GM18508 (cell line): ENCODE results near the gene UBQLN3.
A peak's percentile ranks its signal among the peaks of the same experiment; 100 is the strongest.

Source experiments
- ATAC-seq: cut with Tn5 transposase; IDR thresholded peaks from one replicate; pipeline ENCODE4 v1.9.1; 2021; ENCODE audit warnings: moderate number of reproducible peaks; ENCODE audit not compliant: insufficient read depth, unreplicated experiment

UBQLN3 gene

GRCh38 chr11:5509803-5510202, at the start of gene UBQLN3:
Gene UBQLN3, minus strand, starts transcription at chr11:5509957. Its CDS starts 399 bp downstream, at chr11:5509558.
- ATAC-seq: no peak

GRCh38 chr11:5557751-5558150, 48.0 kb upstream of the UBQLN3 start:
- ATAC-seq: no peak

- no peak for ATAC-seq
These were observed 46.9 kb upstream of the UBQLN3 start for GRCh38 chr11:5556596-5557188.

- ATAC-seq: no peak
These were observed 43.6 kb upstream of the UBQLN3 start for GRCh38 chr11:5553343-5553742.

- ATAC-seq: no peak
These were observed 40.8 kb upstream of the UBQLN3 start for GRCh38 chr11:5550440-5551095.

- no peak for ATAC-seq
These were observed 38.7 kb upstream of the UBQLN3 start, which contains the start of gene OR52H1 for GRCh38 chr11:5548440-5548839. Gene OR52H1, minus strand, starts transcription at chr11:5548540. Its CDS starts 3,035 bp downstream, at chr11:5545505.

- peak; percentile 47 for ATAC-seq
These were observed 38.2 kb upstream of the UBQLN3 start for GRCh38 chr11:5547982-5548381.

GRCh38 chr11:5546457-5546856, 36.7 kb upstream of the UBQLN3 start:
- ATAC-seq: no peak

- ATAC-seq: peak; percentile 88
These were observed 31.7 kb upstream of the UBQLN3 start for GRCh38 chr11:5541427-5541826.

- no peak for ATAC-seq
These were observed 26.7 kb upstream of the UBQLN3 start for GRCh38 chr11:5536482-5536881.

- ATAC-seq: no peak
These were observed 24.3 kb upstream of the UBQLN3 start for GRCh38 chr11:5534046-5534445.

GRCh38 chr11:5531053-5531831, 21.5 kb upstream of the UBQLN3 start:
- ATAC-seq: no peak

GRCh38 chr11:5528495-5528894, 18.7 kb upstream of the UBQLN3 start:
- ATAC-seq: no peak

GRCh38 chr11:5527716-5528115, 18.0 kb upstream of the UBQLN3 start:
- no peak for ATAC-seq

- no peak for ATAC-seq
These were observed 15.0 kb upstream of the UBQLN3 start for GRCh38 chr11:5524756-5525155.

- ATAC-seq: no peak
These were observed 12.6 kb upstream of the UBQLN3 start for GRCh38 chr11:5522308-5522707.

- no peak for ATAC-seq
These were observed 11.8 kb upstream of the UBQLN3 start for GRCh38 chr11:5521540-5521939.

GRCh38 chr11:5516599-5516998, 6.8 kb upstream of the UBQLN3 start, which contains the start of gene UBQLNL:
Gene UBQLNL, minus strand, starts transcription at chr11:5516699. Its CDS starts 258 bp downstream, at chr11:5516441.
- ATAC-seq: no peak

- no peak for ATAC-seq
These were observed 5.1 kb upstream of the UBQLN3 start for GRCh38 chr11:5514841-5515240.

GRCh38 chr11:5508605-5509004, 1.2 kb downstream of the UBQLN3 start:
- no peak for ATAC-seq

- no peak for ATAC-seq
These were observed 1.8 kb downstream of the UBQLN3 start for GRCh38 chr11:5507933-5508305.
